GM12878 (cell line): ENCODE results near the gene SMG5.

Experiments
- BHLHE40 ChIP-seq, 2 experiments: fragments of 450-650 bp in 1 of 2; IDR thresholded peaks; 2 replicates each; pipeline ENCODE4 v1.6.1; 2011 to 2017; ENCODE audit warnings: low read depth in 2 of 2, borderline replicate concordance in 1 of 2, improper control_type of control experiment in 1 of 2, low read length in 1 of 2, mild to moderate bottlenecking in 1 of 2
- ESRRA ChIP-seq: IDR thresholded peaks from 2 replicates; pipeline ENCODE4 v1.6.1; 2012; ENCODE audit warnings: mild to moderate bottlenecking, low read length, improper control_type of control experiment
- FOXK2 ChIP-seq: fragments of 450-650 bp; IDR thresholded peaks from 2 replicates; pipeline ENCODE4 v1.6.1; 2017; ENCODE audit warnings: mild to moderate bottlenecking, moderate library complexity
- HDGF ChIP-seq: fragments of 450-650 bp; IDR thresholded peaks from 2 replicates; pipeline ENCODE4 v1.6.1; 2016; ENCODE audit warnings: antibody characterized with exemption
- NR2C1 ChIP-seq: fragments of 450-650 bp; IDR thresholded peaks from 2 replicates; pipeline ENCODE4 v1.6.1; 2017; ENCODE audit warnings: antibody characterized with exemption, mild to moderate bottlenecking, moderate library complexity
- NRF1 ChIP-seq: conservative IDR thresholded peaks from 2 replicates; pipeline ENCODE4 v1.6.1; 2011; ENCODE audit warnings: mild to moderate bottlenecking, low read depth, low read length, improper control_type of control experiment
- TF ChIP-seq, protein P1 (sequence below), 3 experiments: IDR thresholded peaks in 2 of 3; conservative IDR thresholded peaks in 1 of 3; 2 replicates each; pipeline ENCODE4 v1.5.1; 2011; ENCODE audit warnings: low read depth in 3 of 3, low read length in 3 of 3, mild to moderate bottlenecking in 3 of 3, control low read depth in 2 of 3, moderate library complexity in 2 of 3, inconsistent platforms in 1 of 3, mixed read lengths in 1 of 3; ENCODE audit not compliant: control insufficient read depth in 2 of 3, insufficient read depth in 1 of 3; ENCODE audit errors: extremely low read depth in 1 of 3
- TF ChIP-seq, protein P2 (sequence below): IDR thresholded peaks from 2 replicates; pipeline ENCODE4 v1.6.1; 2012; ENCODE audit warnings: low read depth, low read length, improper control_type of control experiment
- TF ChIP-seq, protein P3 (sequence below): IDR thresholded peaks from 2 replicates; pipeline ENCODE4 v1.6.1; 2012; ENCODE audit warnings: low read depth, low read length, improper control_type of control experiment

DNA sequence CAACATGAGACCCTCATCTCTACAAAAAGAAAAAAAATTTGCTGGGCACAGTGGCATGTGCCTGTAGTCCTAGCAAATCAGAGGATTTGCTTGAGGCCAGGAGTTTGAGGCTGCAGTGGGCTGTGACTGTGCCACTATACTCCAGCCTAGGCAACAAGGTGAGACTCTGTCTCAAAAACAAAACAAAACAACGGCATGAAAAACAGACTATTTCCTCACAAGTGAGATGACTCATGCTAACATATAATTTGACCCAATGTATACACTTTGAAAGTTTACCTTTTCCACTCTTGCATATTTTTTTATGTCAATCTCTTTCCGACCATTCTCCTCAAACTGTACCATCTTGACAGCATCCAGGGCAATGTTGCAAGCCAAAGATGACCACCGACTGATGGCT lies 37.9 kb upstream of the SMG5 start:
- TF ChIP-seq HDGF (no peak), BHLHE40 (IDR thresholded peaks at IDR 0.05; ENCODE audit: borderline replicate concordance in 1 of 2, low read depth in 2 of 2, low read length in 1 of 2) (no peak), NR2C1 (no peak), NRF1 (no peak), FOXK2 (no peak), ESRRA (no peak)
- TF ChIP-seq, protein P1, sequence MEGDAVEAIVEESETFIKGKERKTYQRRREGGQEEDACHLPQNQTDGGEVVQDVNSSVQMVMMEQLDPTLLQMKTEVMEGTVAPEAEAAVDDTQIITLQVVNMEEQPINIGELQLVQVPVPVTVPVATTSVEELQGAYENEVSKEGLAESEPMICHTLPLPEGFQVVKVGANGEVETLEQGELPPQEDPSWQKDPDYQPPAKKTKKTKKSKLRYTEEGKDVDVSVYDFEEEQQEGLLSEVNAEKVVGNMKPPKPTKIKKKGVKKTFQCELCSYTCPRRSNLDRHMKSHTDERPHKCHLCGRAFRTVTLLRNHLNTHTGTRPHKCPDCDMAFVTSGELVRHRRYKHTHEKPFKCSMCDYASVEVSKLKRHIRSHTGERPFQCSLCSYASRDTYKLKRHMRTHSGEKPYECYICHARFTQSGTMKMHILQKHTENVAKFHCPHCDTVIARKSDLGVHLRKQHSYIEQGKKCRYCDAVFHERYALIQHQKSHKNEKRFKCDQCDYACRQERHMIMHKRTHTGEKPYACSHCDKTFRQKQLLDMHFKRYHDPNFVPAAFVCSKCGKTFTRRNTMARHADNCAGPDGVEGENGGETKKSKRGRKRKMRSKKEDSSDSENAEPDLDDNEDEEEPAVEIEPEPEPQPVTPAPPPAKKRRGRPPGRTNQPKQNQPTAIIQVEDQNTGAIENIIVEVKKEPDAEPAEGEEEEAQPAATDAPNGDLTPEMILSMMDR (IDR thresholded peaks at IDR 0.05 in 2 of 3, conservative IDR thresholded peaks at IDR 0.05 in 1 of 3; ENCODE audit: control insufficient read depth in 2 of 3, extremely low read depth in 1 of 3, insufficient read depth in 1 of 3, low read depth in 3 of 3, low read length in 3 of 3) = no peak
- TF ChIP-seq, protein P2, sequence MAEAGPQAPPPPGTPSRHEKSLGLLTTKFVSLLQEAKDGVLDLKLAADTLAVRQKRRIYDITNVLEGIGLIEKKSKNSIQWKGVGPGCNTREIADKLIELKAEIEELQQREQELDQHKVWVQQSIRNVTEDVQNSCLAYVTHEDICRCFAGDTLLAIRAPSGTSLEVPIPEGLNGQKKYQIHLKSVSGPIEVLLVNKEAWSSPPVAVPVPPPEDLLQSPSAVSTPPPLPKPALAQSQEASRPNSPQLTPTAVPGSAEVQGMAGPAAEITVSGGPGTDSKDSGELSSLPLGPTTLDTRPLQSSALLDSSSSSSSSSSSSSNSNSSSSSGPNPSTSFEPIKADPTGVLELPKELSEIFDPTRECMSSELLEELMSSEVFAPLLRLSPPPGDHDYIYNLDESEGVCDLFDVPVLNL = no peak
- TF ChIP-seq, protein P3, sequence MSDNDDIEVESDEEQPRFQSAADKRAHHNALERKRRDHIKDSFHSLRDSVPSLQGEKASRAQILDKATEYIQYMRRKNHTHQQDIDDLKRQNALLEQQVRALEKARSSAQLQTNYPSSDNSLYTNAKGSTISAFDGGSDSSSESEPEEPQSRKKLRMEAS = no peak
